A204.1 (cell line): ENCODE measurements around the gene TAF11.
"Not testable (repeated sequence)": the region's sequence is repeated elsewhere in the genome, so short reads cannot be mapped to it uniquely, and the experiment has no call there.

Experiments used
- FAIRE-seq: peaks from 2 replicates; lab custom pipeline; 2012; peaks lifted over from hg19 to GRCh38; lab: Jason Lieb, UNC

TAF11 gene, protein sequence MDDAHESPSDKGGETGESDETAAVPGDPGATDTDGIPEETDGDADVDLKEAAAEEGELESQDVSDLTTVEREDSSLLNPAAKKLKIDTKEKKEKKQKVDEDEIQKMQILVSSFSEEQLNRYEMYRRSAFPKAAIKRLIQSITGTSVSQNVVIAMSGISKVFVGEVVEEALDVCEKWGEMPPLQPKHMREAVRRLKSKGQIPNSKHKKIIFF

DNA sequence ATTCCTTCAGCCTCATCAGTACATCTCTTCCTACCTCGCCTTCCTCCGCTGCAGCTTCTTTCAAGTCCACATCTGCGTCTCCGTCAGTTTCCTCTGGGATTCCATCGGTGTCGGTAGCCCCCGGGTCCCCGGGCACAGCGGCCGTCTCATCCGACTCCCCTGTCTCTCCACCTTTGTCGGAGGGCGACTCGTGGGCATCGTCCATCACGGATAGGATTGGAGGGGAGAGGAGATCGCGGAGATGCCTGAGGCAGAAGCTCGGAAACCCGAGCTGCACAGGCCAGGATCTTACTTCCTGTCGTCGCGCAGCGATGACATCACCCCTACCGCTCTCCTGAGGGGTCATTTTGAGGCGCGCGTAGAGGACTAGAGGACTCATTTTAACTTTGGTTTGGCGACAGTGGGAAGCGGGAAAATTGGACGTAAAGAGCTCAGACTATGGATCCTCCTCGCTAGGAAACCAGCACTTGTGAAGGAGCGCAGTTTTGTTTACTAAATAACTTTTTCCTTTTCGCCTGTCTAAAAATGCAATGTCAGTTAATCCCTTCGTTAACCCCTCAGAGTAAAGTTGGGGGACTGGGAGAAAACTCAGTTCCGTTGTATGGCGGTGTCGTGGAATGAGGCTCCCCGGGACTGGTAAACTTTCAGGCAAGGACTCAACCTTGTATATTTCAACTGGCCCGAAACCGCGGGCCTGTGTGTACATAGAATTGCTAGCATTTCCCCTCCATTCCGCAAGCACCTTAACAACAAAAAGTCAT, at the start of gene TAF11:
Gene TAF11 (minus strand): TSS at position 290 of the 761 bp plus-strand sequence. CDS start 85 bp downstream, at position 205.
- FAIRE-seq, result no peak

DNA sequence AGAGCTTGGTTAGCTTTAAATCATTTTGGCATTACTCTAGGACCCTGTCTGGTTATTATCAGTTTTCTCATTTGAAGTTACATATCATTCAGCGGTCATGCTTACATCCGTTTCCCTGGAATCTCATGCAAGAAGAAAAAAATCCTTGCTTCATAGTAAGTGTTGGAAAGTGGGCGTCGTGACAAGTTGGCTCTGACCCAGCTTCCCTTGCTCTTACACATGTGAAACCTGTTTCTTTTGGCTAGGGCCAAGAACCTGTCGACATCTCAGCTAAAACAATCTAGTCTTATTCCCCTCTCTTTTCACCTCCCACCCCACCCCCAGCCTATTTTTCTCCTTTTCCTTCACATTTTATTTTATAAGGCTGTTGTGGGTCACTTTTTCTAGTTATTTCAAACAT, 46.7 kb upstream of the TAF11 start:
- no peak for FAIRE-seq

DNA sequence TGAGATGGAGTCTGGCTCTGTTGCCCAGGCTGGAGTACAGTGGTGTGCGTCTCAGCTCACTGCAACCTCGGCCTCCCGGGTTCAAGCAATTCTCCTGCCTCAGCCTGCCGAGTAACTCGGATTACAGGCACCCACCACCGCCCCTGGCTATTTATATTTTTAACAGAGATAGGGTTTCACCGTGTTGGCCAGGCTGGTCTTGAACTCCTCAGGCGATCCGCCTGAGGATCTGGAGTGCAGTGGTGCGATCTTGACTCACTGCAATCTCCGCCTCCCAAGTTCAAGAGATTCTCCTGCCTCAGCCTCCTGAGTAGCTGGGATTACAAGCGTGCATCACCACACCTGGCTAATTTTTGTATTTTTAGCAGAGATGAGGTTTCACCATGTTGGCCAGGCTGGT, 44.4 kb upstream of the TAF11 start:
- FAIRE-seq, result not testable (repeated sequence)

DNA sequence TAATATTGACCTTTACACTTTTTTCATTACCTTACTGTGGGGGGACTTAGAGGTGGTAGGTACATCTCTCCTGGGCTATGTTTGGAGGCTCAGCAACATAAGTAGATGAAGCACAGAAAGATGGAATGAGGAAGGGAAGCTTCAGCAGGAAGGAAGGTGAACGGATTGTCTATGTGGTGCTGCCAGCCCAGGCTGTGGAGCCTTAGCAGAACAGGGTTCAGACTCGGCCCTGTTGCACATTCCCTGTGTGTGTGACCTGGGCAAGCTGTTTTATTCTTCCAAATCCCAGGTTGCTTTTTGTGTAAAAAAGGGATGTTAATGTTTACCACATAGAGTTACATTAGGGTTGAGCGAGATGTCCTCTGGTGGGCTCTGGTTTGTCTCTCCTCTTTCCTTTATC, 42.4 kb upstream of the TAF11 start:
- FAIRE-seq, result no peak

DNA sequence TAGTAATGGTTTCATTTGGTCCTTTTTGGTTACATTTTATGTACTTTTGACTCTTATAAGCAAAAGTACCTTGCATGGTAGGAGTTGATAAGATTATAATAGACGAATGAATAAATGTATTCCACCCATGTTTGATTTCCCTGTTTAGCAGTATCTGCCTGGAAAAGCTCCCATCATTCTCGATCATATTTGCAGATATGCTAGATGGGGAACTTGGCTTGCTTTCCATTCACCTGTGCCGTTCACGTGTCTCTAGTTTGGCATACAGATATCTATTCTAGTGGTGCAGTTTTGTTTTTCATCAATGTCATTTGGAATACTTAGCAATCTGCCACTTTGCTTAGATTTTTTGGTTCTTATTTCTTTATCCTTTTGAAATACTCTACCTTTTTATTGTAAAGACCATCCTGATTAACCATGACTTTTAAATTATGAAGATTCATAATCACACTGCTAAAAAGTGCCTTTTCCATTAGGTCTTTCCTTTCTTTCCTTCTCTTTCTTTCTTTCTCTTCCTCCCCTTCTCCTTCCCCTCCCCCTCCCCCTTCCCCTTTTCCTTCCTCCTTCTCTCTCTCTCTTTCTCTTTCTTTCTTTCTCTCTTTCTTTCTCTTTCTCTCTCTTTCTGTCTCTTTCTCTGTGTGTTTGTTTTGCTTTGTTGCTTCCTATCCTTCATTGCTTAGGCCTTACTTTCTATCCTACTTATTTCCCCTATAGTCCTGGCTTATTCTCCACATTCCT, 41.6 kb upstream of the TAF11 start:
- FAIRE-seq, result no peak

DNA sequence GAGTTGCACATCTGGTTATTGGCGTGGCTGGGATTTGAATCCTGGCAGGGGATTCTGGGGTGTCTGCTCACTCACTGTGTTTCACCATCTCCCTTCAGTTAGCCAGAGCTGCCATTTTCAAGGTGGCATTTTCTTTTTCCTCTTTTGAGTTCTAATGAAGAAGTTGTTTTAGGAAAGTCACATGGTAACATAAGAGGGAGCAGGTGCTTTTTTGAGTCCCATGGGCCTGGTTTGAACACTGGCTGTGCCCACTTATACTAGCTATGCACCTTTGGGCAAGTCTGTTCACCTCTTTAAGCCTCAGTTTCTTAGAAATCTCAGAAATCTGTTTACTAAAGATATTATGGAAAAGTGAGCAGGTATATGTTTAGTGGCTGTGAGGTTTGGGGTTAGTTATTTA, 40.9 kb upstream of the TAF11 start:
- FAIRE-seq, result no peak

DNA sequence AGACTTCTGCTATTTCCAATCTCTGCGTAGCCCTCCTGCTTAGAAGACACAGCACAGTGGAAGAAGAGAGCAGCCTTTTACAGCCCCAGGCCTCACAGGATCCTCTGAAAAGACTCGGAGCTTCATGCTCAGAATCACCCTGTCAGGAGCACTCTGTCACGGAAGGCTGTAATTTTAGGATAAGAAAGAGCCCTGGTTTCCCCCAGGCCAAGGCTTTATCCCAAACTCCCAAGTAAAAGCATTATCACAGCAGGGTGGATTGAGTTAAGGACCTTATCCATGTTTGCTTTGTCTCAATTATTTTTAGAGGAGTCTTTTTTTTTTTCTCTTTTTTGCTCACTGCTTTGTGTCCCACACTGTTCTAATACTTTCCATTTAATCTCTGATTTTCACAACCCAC, 40.4 kb upstream of the TAF11 start:
- FAIRE-seq, result no peak

DNA sequence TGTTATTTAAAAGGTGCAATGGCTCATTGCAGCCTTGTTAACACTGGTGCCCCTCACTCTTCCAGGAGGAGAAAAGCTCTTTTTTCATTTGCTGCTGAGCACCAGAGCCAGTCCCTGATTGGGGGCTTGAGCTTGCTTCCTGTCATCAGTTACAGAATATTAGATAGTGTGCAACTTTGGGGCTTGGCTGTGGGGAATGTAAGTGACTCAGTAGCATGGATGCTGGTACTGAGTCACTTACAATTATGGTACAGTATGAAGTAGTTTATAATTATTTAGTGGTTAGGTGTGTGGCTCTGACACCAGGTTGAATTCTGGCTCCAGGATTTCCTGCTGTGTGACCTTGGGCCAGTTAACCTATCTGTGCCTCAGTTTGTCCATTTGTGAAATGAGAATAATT, 38.8 kb upstream of the TAF11 start:
- FAIRE-seq, result no peak

DNA sequence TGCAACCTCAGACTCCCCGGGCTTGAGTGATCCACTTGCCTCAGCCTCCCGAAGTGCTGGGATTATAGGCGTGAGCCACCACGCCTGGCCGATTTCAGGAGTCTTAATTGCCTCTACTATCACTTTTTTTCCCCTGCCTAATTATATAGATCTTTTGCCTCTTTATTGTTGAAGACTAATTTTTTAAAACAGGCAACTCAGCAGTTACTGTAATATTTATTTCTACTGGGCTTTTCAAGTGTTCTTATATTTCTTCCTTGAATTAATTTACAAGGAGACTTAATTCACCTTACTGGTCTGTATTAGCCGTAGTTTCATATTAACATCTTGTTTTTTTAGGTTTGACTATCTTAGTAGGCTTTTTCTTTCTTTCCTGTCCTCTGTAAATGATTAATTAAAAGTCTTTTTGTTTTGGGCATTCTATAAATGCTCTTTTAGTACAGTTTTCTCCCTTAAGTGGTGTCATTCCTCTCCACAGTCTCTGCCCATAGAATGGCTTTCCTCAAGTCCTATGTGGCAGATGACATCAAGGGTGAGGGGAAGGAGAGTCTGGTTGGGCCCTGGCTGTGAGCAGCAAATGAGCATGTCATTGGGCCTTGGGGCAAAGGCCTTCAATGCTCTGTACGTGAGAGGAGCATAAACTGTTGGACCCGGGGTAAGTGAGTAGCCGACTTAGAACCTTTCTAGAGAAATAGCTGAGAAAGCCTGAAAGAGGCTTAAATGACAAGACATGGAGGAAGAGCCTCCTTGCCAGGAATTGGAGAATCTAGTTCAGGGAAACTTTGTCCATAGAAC, 37.2 kb upstream of the TAF11 start:
- no peak for FAIRE-seq

DNA sequence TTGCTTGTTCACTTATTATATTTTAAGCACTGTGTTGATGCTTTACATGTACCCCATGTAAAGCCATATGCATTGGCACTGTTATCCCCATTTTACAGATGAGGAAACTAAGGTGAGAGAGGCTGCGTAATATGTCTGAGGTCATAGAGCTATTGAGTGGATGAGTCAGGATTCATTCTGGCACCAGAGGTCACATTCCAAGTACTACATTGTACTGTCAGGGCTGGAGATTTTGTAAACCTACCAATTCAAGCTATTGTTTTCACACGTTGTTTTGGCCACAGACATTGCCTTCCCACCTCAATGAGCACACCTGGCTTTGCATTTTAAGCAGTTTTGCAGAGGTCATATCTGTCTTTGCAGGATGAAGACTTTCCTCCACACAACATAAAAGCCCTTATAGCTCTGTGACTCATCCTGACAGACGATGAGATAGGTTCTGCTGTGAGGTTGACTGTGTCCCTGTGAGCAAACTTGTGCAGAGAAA, 34.4 kb upstream of the TAF11 start:
- FAIRE-seq, result no peak

DNA sequence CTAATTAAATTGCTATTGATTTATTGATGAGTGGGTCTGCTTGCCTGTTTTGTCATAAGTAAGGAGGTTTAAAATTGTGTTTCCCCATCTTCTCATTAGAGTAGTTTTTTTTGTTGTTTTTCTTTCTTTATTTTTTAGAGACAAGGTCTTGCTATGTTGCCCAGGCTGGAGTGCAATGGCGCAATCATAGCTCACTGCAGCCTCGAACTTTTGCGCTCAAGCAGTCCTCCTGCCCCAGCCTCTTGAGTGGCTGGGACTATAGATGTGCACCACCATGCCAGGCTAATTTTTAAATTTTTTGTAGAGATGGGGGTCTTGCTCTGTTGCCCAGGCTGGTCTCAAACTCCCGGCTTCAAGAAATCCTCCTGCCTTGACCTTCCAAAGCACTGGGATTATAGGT, 32.3 kb upstream of the TAF11 start:
- FAIRE-seq, result no peak

DNA sequence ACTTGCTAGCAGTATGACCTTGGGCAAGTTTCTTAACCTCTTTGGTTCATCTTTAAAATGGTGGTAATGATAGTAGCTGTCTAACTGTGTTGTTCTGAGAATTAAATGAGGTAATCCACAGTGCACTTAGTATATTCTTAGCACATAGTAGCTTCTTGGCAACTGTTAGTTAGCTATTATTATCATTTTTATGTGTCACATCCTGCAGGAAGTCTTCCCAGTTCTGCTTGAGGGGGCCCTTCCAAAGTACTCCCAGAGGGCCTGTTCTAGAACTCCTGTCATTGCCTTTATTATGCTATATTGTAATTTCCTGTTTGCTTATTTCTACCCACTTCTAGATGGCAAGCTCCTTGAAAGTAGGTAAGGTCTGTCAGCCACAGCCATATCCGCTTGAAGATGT, 31.8 kb upstream of the TAF11 start:
- no peak for FAIRE-seq

DNA sequence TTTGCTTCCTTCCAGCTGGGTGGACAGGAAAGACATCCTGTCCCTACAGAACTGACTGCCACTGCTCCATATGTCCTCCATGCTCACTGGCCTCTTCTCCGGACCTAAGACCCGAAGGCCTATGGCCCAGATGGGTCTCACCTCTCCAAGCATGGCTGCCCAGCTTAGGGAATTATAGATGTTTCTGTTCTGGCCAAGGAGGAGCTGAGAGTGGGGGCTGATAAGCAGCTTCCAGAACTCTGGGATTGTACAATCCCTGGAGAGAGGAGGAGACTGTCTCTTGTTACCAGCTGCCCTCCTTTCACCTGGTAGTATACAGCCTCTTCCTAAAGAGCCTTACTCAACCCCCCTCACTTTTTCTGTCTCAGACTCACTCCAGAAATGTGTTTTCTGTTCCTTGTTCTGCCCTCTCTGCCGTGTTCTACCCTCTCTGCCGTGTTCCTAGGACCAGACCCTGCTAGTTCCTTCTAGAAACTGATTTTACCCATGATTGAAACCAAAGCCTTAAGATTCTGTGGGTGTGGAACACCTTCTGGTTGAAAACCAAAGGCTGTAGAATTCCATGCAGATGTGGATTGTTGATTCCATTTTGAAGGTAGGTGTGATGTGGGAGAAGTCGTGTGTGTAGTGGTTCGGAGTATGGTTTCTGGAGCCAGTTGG, 29.9 kb upstream of the TAF11 start:
- FAIRE-seq, result no peak

DNA sequence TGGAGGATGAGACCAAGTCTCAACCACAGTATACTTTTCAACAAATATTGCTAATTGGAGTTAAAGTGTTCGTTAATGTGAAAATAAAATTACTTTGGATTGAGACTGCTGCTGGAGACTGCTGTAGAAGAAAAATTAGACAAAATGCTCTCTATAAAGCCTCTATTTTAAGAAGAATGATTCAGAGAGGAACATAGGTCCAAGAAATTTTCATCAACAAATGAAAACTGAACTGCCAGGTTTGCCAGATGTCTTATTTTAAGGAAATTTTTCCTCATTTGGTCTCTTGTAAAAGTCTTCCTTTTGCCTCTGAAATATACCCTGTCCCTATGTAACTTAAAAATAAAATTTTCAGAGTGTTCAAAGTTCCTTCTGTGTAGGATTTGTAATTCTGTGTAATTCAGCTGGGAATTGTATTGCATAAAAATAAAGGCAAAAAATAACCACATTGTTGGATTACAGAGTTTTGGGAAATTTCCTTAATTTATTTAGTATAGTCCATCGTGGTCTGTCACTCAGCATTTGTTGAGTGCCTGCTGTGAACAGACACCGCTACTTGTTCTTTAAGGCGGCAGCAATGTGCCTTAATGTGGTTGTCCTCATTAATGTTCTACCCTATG, 28.6 kb upstream of the TAF11 start:
- no peak for FAIRE-seq

DNA sequence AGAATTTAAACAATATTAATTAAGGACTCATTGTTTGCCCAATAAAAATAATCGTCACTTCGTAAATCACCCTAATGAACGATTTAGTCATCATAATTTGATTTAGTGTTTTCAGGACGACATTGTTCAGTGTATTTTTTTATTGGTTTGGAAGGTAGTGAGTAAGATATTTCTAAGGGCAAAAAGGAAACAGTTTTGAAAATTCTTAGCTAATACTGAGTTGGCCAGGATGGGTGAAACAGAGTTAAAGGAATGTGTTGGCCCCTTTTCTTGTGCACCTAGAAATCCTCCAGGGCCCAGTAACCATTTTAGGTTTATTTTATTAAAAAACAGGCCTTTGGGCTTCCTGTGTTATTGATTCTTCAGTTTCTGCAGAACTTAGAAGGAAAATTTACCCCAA, 26.5 kb upstream of the TAF11 start:
- FAIRE-seq, result no peak

DNA sequence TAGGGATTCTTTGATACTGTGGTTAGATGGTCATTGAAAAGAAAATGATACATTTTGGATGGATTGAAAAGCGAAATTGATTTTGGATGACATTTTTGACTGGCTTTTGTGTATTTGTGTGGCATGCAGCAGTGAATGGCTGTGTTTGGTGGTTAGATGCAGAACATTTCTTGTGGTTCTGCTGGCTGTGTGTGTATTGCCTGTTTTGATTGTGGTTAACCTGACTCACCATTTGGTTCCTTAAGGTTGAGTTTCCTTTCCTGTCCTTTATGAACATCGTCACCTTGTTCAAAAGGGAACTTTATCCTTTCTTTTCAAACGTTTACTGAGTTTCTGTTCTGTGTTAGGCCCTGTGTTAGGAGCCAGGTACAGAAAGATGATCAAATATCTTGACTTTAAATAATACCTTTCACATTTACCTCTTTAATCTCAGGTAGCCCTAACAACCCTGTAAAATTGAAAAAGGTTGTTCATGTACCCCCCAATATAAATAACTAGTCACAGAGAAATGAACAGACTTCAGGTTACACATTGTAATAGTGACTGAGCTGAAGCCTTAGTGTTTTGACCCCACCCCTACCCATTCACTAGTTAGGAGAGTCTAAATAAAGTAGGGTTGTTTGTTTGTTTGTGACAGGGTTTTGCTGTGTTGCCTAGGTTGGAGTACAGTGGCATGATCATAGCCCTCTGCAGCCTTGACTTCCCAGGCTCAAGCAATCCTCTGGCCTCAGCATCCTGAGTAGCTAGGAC, 25.0 kb upstream of the TAF11 start:
- no peak for FAIRE-seq

DNA sequence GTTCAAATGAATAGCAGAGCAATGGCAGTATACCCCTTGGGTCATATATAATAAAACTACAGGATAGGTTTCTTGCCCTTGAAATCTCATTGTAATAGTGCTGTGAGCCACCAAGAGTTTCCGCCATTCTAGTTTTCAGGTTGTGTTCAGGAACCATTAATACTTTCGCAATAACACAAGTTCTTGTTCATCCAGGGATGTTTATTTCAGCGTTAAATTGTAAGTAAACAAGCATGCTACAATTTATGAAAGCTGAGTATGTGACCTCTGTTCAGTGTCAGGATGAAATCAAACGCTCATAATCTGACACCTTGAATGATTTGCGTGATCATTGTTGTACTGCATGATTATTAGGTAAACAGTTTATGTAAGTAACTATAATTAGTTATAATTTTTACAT, 24.0 kb upstream of the TAF11 start:
- no peak for FAIRE-seq

DNA sequence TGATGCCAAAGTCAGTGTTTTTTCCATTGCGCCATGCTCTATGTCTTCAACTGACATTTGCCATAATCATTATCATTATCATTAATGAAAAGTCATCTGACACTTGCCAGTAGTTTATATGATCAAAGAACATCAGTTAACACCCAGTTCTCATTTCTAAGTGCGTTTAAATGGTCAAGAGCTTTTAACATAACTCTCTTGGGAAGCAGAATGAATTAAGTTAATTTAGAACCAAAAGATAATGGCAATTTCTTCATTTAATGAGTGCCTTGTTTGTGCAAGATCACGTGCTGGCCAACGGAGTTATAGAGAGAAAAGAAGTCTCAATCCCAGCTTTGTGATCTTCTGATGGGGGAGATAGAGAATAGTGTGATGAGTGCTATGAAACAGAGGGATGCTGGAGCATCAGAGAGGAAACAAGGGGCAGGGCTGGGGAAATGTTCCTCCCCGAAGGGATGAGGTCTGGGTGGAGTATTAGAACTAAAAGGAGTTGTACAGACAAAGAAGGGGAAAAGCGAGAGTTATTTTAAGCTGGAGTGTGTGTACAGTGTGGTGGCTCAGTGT, 21.6 kb upstream of the TAF11 start:
- FAIRE-seq, result no peak

DNA sequence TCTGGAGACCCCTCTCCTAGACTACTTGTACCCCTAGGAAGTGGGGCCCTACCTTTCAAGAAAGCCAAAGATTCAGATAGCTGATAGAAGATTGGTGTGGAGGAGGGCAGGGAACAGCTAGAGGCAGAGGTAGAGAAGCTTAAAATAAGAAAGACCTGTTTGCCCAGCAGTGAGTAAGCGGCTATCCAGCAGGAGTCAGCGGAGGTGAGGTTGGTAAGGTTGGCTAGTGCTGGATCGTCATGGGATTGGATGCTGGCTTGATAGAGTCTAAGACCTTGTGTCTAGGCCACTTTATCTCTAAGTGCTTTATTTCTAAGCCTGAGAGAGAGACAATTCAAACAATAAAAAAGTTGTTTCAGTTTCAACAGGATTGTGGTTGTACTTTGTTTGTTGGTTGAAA, 20.4 kb upstream of the TAF11 start:
- no peak for FAIRE-seq

DNA sequence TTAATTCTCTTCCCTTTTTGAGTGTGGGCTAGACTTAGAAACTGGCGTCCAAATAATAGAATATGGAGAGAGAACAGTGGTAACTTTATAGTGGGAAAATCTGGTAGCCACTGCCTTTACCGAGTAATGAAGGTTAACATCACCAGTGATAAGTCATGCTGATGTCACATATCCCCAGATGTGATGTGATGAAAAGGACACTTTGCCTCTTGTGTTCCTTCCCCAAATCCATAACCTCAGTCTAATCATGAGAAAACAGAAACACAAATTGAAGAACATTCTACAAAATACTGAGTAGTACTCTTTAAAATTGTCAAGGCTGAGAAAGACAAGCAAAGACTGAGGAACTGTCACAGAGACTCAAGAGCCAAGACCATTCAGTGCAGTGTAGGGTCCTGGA, 19.0 kb upstream of the TAF11 start:
- FAIRE-seq, result no peak
